ENCODE measurements around the gene MYLK2.

The MYLK2 gene

DNA sequence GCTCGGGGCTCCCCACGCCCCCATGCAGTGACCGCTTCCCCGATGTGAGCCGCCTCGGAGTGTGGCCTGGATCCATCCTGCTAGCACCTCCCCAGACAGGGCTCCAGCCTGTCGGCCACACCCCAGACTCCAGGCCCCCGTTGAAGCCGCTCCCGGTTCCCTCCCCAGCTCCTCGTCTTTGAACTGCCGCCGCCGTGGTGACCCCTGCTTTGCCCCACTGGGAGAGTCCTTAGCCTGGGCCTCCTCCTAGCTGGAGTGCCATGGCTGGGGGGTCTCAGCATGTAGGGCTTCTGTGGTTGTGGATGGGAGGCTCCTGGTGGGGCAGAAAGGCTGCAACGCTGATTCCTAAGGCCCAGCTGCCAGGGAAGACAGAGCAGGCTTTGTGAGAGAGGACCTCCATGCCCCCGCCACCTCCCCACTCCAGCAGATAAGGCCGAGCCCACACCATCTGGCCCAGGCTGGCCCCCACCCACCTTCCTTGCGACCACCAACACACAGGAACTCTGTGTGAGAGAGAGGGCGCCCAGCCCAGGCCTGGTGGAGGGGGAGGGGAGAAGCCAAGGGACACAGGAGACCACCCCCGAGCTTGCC, 14.9 kb downstream of the MYLK2 start:
- Histone ChIP-seq H3K4me3 (ENCODE audit: low read length, poor library complexity, severe bottlenecking) (peak overlapping the region; percentile 3), H3K27me3 (ENCODE audit: insufficient read depth, low read length, poor library complexity, severe bottlenecking) (no peaks in the 10 kb centered on the region), H3K36me3 (ENCODE audit: insufficient read depth, low read length) (peaks cover 7% of the 10 kb centered on the region; the same call in 1 of the 2 replicates), H2AFZ (ENCODE audit: low read length) (no peak overlapping the region), H3K9me3 (ENCODE audit: insufficient read depth, low read depth, low read length) (no peaks in the 10 kb centered on the region), H3K9me2 (replicated peaks; ENCODE audit: low read depth, low read length) (no peaks in the 10 kb centered on the region), H3F3A (ENCODE audit: low read depth) (peaks cover 7% of the 10 kb centered on the region), H3K79me2 (ENCODE audit: insufficient read depth, low read length) (peaks cover 20% of the 10 kb centered on the region; the same call in 1 of the 2 replicates), H4K20me1 (ENCODE audit: insufficient read depth, low read length, poor library complexity, severe bottlenecking) (no peaks in the 10 kb centered on the region), H3K9ac (ENCODE audit: low read depth, low read length, poor library complexity, severe bottlenecking) (peak overlapping the region; percentile 14), H3K4me1 (ENCODE audit: insufficient read depth, low read length, poor library complexity, severe bottlenecking) (peaks cover 72% of the 10 kb centered on the region), H3K4me2 (ENCODE audit: low read depth, low read length, poor library complexity, severe bottlenecking) (peak overlapping the region; percentile 26)
- TF ChIP-seq, protein P1, sequence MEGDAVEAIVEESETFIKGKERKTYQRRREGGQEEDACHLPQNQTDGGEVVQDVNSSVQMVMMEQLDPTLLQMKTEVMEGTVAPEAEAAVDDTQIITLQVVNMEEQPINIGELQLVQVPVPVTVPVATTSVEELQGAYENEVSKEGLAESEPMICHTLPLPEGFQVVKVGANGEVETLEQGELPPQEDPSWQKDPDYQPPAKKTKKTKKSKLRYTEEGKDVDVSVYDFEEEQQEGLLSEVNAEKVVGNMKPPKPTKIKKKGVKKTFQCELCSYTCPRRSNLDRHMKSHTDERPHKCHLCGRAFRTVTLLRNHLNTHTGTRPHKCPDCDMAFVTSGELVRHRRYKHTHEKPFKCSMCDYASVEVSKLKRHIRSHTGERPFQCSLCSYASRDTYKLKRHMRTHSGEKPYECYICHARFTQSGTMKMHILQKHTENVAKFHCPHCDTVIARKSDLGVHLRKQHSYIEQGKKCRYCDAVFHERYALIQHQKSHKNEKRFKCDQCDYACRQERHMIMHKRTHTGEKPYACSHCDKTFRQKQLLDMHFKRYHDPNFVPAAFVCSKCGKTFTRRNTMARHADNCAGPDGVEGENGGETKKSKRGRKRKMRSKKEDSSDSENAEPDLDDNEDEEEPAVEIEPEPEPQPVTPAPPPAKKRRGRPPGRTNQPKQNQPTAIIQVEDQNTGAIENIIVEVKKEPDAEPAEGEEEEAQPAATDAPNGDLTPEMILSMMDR (conservative IDR thresholded peaks at IDR 0.05; ENCODE audit: low read length): no peak
- TF ChIP-seq EZH2phosphoT487 (IDR thresholded peaks at IDR 0.05; ENCODE audit: borderline replicate concordance): no peak

DNA sequence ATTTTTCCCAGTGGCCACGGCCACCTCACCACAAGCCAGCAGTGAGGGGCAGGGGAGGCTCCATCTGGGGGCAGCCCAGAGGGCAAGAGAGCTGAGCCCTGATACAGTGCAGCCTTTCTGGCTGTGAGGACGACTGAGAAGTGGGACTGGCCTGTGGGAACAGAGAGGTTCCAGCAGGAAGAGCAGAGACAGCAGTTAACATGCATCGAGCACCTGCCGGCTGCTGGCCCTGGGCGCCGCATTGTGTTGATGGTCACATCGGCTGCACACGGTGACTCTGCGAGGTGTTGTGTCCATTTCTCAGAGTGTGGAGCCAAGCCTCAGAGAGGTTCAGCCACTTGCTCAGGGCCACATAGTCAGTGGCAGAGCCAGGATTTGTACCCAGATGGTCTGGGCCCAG, 16.4 kb downstream of the MYLK2 start:
- peak overlapping the region; percentile 60 for H3K9ac ChIP-seq (ENCODE audit: low read depth, low read length, poor library complexity, severe bottlenecking)

DNA sequence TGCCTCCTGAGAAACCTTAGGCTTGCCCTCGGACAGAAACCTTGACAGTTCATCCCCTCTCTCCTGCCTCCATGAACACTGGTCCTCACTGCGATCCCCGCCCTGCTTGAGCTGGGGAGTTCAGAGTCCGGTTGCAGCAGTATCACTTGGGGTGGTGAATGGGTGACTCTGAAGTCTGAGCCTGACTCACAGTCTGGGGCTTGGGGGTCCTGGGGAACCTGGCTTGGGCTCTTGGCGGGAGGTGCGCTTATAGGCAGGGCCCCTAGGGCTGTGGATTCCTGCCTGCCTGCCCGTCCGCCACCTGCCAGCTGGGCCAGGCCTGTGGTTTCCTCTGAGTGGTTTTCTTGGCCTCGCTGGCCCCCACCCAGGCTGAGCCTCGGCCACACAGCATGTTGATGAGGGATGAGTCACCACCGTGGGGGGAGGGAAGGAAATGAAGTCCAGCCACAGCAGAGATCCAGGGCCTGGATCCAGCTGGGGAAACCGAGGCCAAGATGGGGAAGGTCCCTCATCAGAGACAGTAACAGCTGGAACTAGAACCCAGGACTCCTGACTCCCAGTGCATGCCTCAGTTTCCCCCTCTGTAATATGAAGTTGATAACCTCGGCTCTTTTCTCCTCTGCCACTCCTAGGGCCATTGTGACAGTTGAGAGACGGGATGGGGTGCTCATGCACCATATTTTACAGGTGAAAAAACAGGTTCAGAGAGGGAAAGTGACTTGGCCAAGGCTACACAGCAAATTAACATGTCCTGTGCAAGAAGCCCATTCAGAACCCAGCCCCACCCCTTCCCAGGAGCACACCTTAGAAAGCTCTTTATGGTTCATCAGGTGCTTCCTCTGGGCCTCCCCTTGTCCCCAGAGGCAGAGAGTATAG, 17.1 kb downstream of the MYLK2 start:
- H3K27me3 ChIP-seq (ENCODE audit: insufficient read depth, low read length, poor library complexity, severe bottlenecking): no peaks in the 10 kb centered on the region
- no peak for TF ChIP-seq EZH2phosphoT487 (IDR thresholded peaks at IDR 0.05; ENCODE audit: borderline replicate concordance)
- TF ChIP-seq, protein P1 (conservative IDR thresholded peaks at IDR 0.05; ENCODE audit: low read length): no peak
- peaks cover 1% of the 10 kb centered on the region; the same call in 1 of the 2 replicates for H3K79me2 ChIP-seq (ENCODE audit: insufficient read depth, low read length)
- H4K20me1 ChIP-seq (ENCODE audit: insufficient read depth, low read length, poor library complexity, severe bottlenecking): no peaks in the 10 kb centered on the region
- no peaks in the 10 kb centered on the region for H3K9me3 ChIP-seq (ENCODE audit: insufficient read depth, low read depth, low read length)
- peak overlapping the region; percentile 71 for H3K4me2 ChIP-seq (ENCODE audit: low read depth, low read length, poor library complexity, severe bottlenecking)
- peaks cover 56% of the 10 kb centered on the region for H3K4me1 ChIP-seq (ENCODE audit: insufficient read depth, low read length, poor library complexity, severe bottlenecking)
- H3K36me3 ChIP-seq (ENCODE audit: insufficient read depth, low read length): peaks cover 7% of the 10 kb centered on the region; the same call in 1 of the 2 replicates
- no peaks in the 10 kb centered on the region for H3K9me2 ChIP-seq (replicated peaks; ENCODE audit: low read depth, low read length)
- no peak overlapping the region for H2AFZ ChIP-seq (ENCODE audit: low read length)
- H3F3A ChIP-seq (ENCODE audit: low read depth): peaks cover 7% of the 10 kb centered on the region
- H3K4me3 ChIP-seq (ENCODE audit: low read length, poor library complexity, severe bottlenecking): peak overlapping the region; percentile 62
- H3K9ac ChIP-seq (ENCODE audit: low read depth, low read length, poor library complexity, severe bottlenecking): peak overlapping the region; percentile 60

More for the DNA sequence above, 16.4 kb downstream of the MYLK2 start:
- peaks cover 8% of the 10 kb centered on the region; the same call in 1 of the 2 replicates for H3K79me2 ChIP-seq (ENCODE audit: insufficient read depth, low read length)
- peak overlapping the region; percentile 62 for H3K4me3 ChIP-seq (ENCODE audit: low read length, poor library complexity, severe bottlenecking)
- no peaks in the 10 kb centered on the region for H3K9me3 ChIP-seq (ENCODE audit: insufficient read depth, low read depth, low read length)
- H3K36me3 ChIP-seq (ENCODE audit: insufficient read depth, low read length): peaks cover 7% of the 10 kb centered on the region; the same call in 1 of the 2 replicates
- H3K9me2 ChIP-seq (replicated peaks; ENCODE audit: low read depth, low read length): no peaks in the 10 kb centered on the region
- H3K27me3 ChIP-seq (ENCODE audit: insufficient read depth, low read length, poor library complexity, severe bottlenecking): no peaks in the 10 kb centered on the region
- H3F3A ChIP-seq (ENCODE audit: low read depth): peaks cover 7% of the 10 kb centered on the region
- peaks cover 57% of the 10 kb centered on the region for H3K4me1 ChIP-seq (ENCODE audit: insufficient read depth, low read length, poor library complexity, severe bottlenecking)
- no peak overlapping the region for H2AFZ ChIP-seq (ENCODE audit: low read length)
- peak overlapping the region; percentile 71 for H3K4me2 ChIP-seq (ENCODE audit: low read depth, low read length, poor library complexity, severe bottlenecking)
- H4K20me1 ChIP-seq (ENCODE audit: insufficient read depth, low read length, poor library complexity, severe bottlenecking): no peaks in the 10 kb centered on the region
- TF ChIP-seq, protein P1 (conservative IDR thresholded peaks at IDR 0.05; ENCODE audit: low read length): no peak
- no peak for TF ChIP-seq EZH2phosphoT487 (IDR thresholded peaks at IDR 0.05; ENCODE audit: borderline replicate concordance)
